Measurements from ENCODE around the gene GH1.
"Not testable (repeated sequence)": the region's sequence is repeated elsewhere in the genome, so short reads cannot be mapped to it uniquely, and the experiment has no call there.

- not testable (repeated sequence) for TF ChIP-seq CTCF (IDR thresholded peaks at IDR 0.05 in 2 of 3, conservative IDR thresholded peaks at IDR 0.05 in 1 of 3; ENCODE audit: borderline replicate concordance in 1 of 3, insufficient read depth in 1 of 3, low read depth in 2 of 3, low read length in 2 of 3); SIN3A (IDR thresholded peaks at IDR 0.05; ENCODE audit: low read depth)
Observed at GRCh38 chr17:63920779-63921178, 2.1 kb upstream of the GH1 start.
